ENCODE results near the gene BICC1. TPM values are rescaled to one million over a fixed set of nuclear protein-coding genes. Genes with fewer than 3 reads are reported as not detected.

The BICC1 gene
- total and polyA plus RNA-seq, 2 experiments from 2014 or later: 5.8 to 20.4 TPM

DNA sequence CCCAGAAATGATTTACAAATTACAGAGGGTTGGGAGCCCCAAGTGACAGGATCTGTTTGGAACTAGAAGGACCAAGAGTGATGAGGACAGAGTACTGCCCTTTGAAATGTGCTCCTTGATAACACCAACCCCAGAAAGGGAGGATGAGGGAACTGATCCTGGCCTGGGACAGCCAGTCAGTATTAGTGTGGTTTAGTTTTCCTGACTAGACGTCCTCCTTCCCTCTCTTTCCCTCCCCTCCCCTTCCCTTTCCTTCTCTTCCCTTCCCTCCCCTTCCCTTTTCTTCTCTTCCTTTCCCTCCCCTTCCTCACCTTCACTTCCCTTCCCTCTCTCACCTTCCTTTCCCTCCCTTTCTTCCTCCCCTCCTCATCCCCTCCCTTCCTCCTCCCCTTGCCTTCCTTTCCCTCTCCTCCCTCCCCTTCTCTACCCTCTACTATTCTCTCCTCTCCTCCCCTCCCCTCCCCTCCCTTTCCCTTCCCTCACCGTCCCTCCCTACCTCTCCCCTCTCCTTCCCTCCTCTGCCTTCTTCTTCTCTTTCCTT, 31.0 kb upstream of the BICC1 start:
- WGBS (ENCODE audit: low lambda C conversion rate, missing lambda C conversion rate): no CpG with 5 or more reads among the region's 2 CpGs
- Histone ChIP-seq H3K9me3 (ENCODE audit: low read depth) (no peaks in the 10 kb centered on the region), H3K36me3 (replicated peaks; ENCODE audit: insufficient read depth, low read depth) (no peaks in the 10 kb centered on the region), H3K4me3 (no peak overlapping the region), H4K20me1 (ENCODE audit: insufficient read depth, poor library complexity, severe bottlenecking) (no peaks in the 10 kb centered on the region), H3K4me2 (no peak overlapping the region), H3K27me3 (no peaks in the 10 kb centered on the region), H2AFZ (no peak overlapping the region), H3K9me2 (replicated peaks; ENCODE audit: insufficient read depth) (no peaks in the 10 kb centered on the region), H3K79me2 (no peaks in the 10 kb centered on the region), H3K27ac (no peak overlapping the region), H3K4me1 (ENCODE audit: insufficient read depth) (no peaks in the 10 kb centered on the region)
- no peak for TF ChIP-seq EZH2 (IDR thresholded peaks at IDR 0.05; ENCODE audit: borderline replicate concordance)
- TF ChIP-seq, protein P1, sequence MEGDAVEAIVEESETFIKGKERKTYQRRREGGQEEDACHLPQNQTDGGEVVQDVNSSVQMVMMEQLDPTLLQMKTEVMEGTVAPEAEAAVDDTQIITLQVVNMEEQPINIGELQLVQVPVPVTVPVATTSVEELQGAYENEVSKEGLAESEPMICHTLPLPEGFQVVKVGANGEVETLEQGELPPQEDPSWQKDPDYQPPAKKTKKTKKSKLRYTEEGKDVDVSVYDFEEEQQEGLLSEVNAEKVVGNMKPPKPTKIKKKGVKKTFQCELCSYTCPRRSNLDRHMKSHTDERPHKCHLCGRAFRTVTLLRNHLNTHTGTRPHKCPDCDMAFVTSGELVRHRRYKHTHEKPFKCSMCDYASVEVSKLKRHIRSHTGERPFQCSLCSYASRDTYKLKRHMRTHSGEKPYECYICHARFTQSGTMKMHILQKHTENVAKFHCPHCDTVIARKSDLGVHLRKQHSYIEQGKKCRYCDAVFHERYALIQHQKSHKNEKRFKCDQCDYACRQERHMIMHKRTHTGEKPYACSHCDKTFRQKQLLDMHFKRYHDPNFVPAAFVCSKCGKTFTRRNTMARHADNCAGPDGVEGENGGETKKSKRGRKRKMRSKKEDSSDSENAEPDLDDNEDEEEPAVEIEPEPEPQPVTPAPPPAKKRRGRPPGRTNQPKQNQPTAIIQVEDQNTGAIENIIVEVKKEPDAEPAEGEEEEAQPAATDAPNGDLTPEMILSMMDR (IDR thresholded peaks at IDR 0.05; ENCODE audit: poor library complexity): no peak
- TF ChIP-seq EZH2phosphoT487 (IDR thresholded peaks at IDR 0.05; ENCODE audit: low read depth, severe bottlenecking, unreplicated experiment): no peak
- no peak for DNase-seq (ENCODE audit: low spot score)

DNA sequence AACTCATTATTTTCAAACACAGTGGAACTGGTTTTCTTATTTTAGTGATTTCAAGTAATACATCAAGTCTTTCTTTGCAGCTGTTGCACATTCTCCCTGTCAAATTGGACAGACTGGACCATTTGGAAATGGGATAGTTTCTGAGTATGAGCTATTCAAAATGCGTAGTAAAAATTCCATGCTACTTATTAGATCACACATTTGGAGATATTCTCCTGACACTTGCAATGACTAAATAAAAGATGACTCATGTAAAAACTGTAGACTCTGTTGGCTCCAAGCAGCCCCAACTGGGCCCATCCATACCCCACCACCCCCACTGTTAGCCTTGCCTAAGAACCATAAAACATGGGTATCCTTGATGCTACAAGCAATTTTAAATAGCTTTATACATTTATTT, 25.9 kb upstream of the BICC1 start:
- WGBS (ENCODE audit: low lambda C conversion rate, missing lambda C conversion rate): 96% methylated on average over 1 of the region's 1 CpG
- H3K4me1 ChIP-seq (ENCODE audit: insufficient read depth): no peaks in the 10 kb centered on the region
- no peak overlapping the region for H3K27ac ChIP-seq
- no peaks in the 10 kb centered on the region for H3K79me2 ChIP-seq
- no peaks in the 10 kb centered on the region for H3K9me2 ChIP-seq (replicated peaks; ENCODE audit: insufficient read depth)
- TF ChIP-seq, protein P1 (IDR thresholded peaks at IDR 0.05; ENCODE audit: poor library complexity): no peak
- no peak for TF ChIP-seq EZH2phosphoT487 (IDR thresholded peaks at IDR 0.05; ENCODE audit: low read depth, severe bottlenecking, unreplicated experiment)
- TF ChIP-seq EZH2 (IDR thresholded peaks at IDR 0.05; ENCODE audit: borderline replicate concordance): no peak
- H3K4me3 ChIP-seq: no peak overlapping the region
- no peaks in the 10 kb centered on the region for H3K27me3 ChIP-seq
- H2AFZ ChIP-seq: no peak overlapping the region
- H3K9me3 ChIP-seq (ENCODE audit: low read depth): no peaks in the 10 kb centered on the region
- H3K36me3 ChIP-seq (replicated peaks; ENCODE audit: insufficient read depth, low read depth): no peaks in the 10 kb centered on the region
- no peak overlapping the region for H3K4me2 ChIP-seq
- no peak for DNase-seq (ENCODE audit: low spot score)
- no peaks in the 10 kb centered on the region for H4K20me1 ChIP-seq (ENCODE audit: insufficient read depth, poor library complexity, severe bottlenecking)

DNA sequence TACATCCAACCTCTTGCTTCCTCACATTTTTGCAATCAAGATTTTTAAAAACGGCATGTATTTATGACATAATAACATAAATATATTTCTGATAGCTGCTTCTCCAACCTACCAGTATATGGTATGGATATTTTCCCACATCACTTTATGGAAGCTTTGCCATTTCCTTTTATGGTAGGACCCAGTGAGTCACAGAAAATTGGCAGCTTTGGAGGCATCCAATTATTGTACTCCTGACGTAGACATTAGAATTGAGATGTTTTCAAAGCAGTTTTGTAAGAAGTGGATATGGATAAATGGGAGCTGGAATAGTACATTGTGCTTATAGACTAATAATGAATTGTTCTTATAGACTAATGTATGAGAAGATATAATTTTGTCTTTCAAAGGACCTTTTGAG, 23.8 kb upstream of the BICC1 start:
- 88% methylated on average over 2 of the region's 2 CpGs for WGBS (ENCODE audit: low lambda C conversion rate, missing lambda C conversion rate)
- no peak overlapping the region for H3K4me3 ChIP-seq
- no peak for TF ChIP-seq EZH2phosphoT487 (IDR thresholded peaks at IDR 0.05; ENCODE audit: low read depth, severe bottlenecking, unreplicated experiment)
- TF ChIP-seq, protein P1 (IDR thresholded peaks at IDR 0.05; ENCODE audit: poor library complexity): no peak
- no peak for TF ChIP-seq EZH2 (IDR thresholded peaks at IDR 0.05; ENCODE audit: borderline replicate concordance)
- H3K27ac ChIP-seq: no peak overlapping the region
- H3K36me3 ChIP-seq (replicated peaks; ENCODE audit: insufficient read depth, low read depth): no peaks in the 10 kb centered on the region
- no peak overlapping the region for H2AFZ ChIP-seq
- H3K4me1 ChIP-seq (ENCODE audit: insufficient read depth): no peaks in the 10 kb centered on the region
- DNase-seq (ENCODE audit: low spot score): no peak
- no peak overlapping the region for H3K4me2 ChIP-seq
- no peaks in the 10 kb centered on the region for H3K27me3 ChIP-seq
- no peaks in the 10 kb centered on the region for H4K20me1 ChIP-seq (ENCODE audit: insufficient read depth, poor library complexity, severe bottlenecking)
- H3K79me2 ChIP-seq: no peaks in the 10 kb centered on the region
- H3K9me3 ChIP-seq (ENCODE audit: low read depth): no peaks in the 10 kb centered on the region
- H3K9me2 ChIP-seq (replicated peaks; ENCODE audit: insufficient read depth): no peaks in the 10 kb centered on the region
